ENCODE measurements around the gene SLAMF8. TPM values are rescaled to one million over a fixed set of nuclear protein-coding genes. Genes with fewer than 3 reads are reported as not detected.

SLAMF8 gene
- total RNA-seq, 2 donors from 2014 or later, result 3.6 TPM; not detected in 1

GRCh38 chr1:159861218-159861617, 34.5 kb downstream of the SLAMF8 start:
- Histone ChIP-seq H3K9me3 (no peaks in the 10 kb centered on the region), H3K36me3 (replicated peaks in 1 of 2; ENCODE audit: insufficient read depth in 1 of 2, low read depth in 2 of 2) (no peaks in the 10 kb centered on the region), H3K4me1 (no peaks in the 10 kb centered on the region), H3K4me3 (no peak overlapping the region), H3K27ac (no peak overlapping the region), H3K27me3 (no peaks in the 10 kb centered on the region)
- no peak for TF ChIP-seq CTCF (IDR thresholded peaks at IDR 0.05)
- TF ChIP-seq POLR2A (IDR thresholded peaks at IDR 0.05), result no peak
- 72 to 75% methylated on average over 7 to 8 of the region's 8 CpGs for WGBS, 2 donors
- DNase-seq (no peak), ATAC-seq (no peak)
- intact Hi-C loops (cut with DNase I), result no loop called here

GRCh38 chr1:159862031-159862430, 35.4 kb downstream of the SLAMF8 start:
- Histone ChIP-seq H3K4me3 (no peak overlapping the region), H3K4me1 (peaks cover 1% of the 10 kb centered on the region), H3K9me3 (no peaks in the 10 kb centered on the region), H3K27ac (no peak overlapping the region), H3K36me3 (replicated peaks in 1 of 2; ENCODE audit: insufficient read depth in 1 of 2, low read depth in 2 of 2) (no peaks in the 10 kb centered on the region), H3K27me3 (no peaks in the 10 kb centered on the region)
- ATAC-seq, result no peak
- intact Hi-C loops (cut with DNase I), result no loop called here
- DNase-seq, result no peak
- no peak for TF ChIP-seq POLR2A (IDR thresholded peaks at IDR 0.05)
- no peak for TF ChIP-seq CTCF (IDR thresholded peaks at IDR 0.05)
- 65 to 73% methylated on average over 5 of the region's 5 CpGs for WGBS, 2 donors

- Histone ChIP-seq H3K4me1 (peaks cover 6% of the 10 kb centered on the region), H3K27me3 (no peaks in the 10 kb centered on the region), H3K4me3 (no peak within 1 kb of the TSS), H3K36me3 (replicated peaks in 1 of 2; ENCODE audit: insufficient read depth in 1 of 2, low read depth in 2 of 2) (no peaks in the 10 kb centered on the region), H3K27ac (no peak within 1 kb of the TSS), H3K9me3 (no peaks in the 10 kb centered on the region)
- no peak for TF ChIP-seq POLR2A (IDR thresholded peaks at IDR 0.05)
- no peak for TF ChIP-seq CTCF (IDR thresholded peaks at IDR 0.05)
- ATAC-seq, result no peak
- intact Hi-C loops (cut with DNase I), result no loop called here
- no peak for DNase-seq
- WGBS, 2 donors, result 82 to 85% methylated on average over 4 of the region's 4 CpGs
These were observed 35.9 kb downstream of the SLAMF8 start, which contains the start of gene VSIG8 for GRCh38 chr1:159862557-159862956. TSS of gene VSIG8 (minus strand) at chr1:159862657. CDS start at chr1:159862521, 136 bp downstream.

GRCh38 chr1:159864262-159864661, 37.6 kb downstream of the SLAMF8 start:
- no peaks in the 10 kb centered on the region for H3K9me3 ChIP-seq
- H3K4me3 ChIP-seq, result no peak overlapping the region
- 78 to 88% methylated on average over 2 of the region's 2 CpGs for WGBS, 2 donors
- intact Hi-C loops (cut with DNase I), result no loop called here
- ATAC-seq (no peak), DNase-seq (no peak)
- no peaks in the 10 kb centered on the region for H3K27me3 ChIP-seq
- TF ChIP-seq CTCF (IDR thresholded peaks at IDR 0.05) (no peak), POLR2A (IDR thresholded peaks at IDR 0.05) (no peak)
- no peaks in the 10 kb centered on the region for H3K36me3 ChIP-seq (replicated peaks in 1 of 2; ENCODE audit: insufficient read depth in 1 of 2, low read depth in 2 of 2)
- H3K4me1 ChIP-seq, result peaks cover 20% of the 10 kb centered on the region
- no peak overlapping the region for H3K27ac ChIP-seq

- TF ChIP-seq POLR2A (IDR thresholded peaks at IDR 0.05), result no peak
- no peak for TF ChIP-seq CTCF (IDR thresholded peaks at IDR 0.05)
- no peaks in the 10 kb centered on the region for H3K36me3 ChIP-seq (replicated peaks in 1 of 2; ENCODE audit: insufficient read depth in 1 of 2, low read depth in 2 of 2)
- H3K4me1 ChIP-seq, result peaks cover 20% of the 10 kb centered on the region
- DNase-seq (no peak), ATAC-seq (no peak)
- H3K9me3 ChIP-seq, result no peaks in the 10 kb centered on the region
- WGBS, 2 donors, result 62 to 93% methylated on average over 1 of the region's 1 CpG
- intact Hi-C loops (cut with DNase I), result no loop called here
- no peak overlapping the region for H3K27ac ChIP-seq
- no peak overlapping the region for H3K4me3 ChIP-seq
- no peaks in the 10 kb centered on the region for H3K27me3 ChIP-seq
These were observed 39.4 kb downstream of the SLAMF8 start for GRCh38 chr1:159866066-159866465.

All from body of pancreas (tissue), 4 donors.